Tibial nerve (tissue), 4 donors: ENCODE results near the gene AMOTL2.

Experiments used
- CTCF ChIP-seq, 5 experiments: fragments of 200-600 bp in 3 of 5; fragments of 450-650 bp in 2 of 5; sonication (generic) in 3 of 5; IDR thresholded peaks; one replicate each; pipeline ENCODE4 v1.5.1; 2016 to 2019; ENCODE audit warnings: antibody characterized with exemption in 5 of 5, mild to moderate bottlenecking in 3 of 5, moderate library complexity in 2 of 5
- EP300 ChIP-seq, 2 donors: sonication (generic); formaldehyde crosslinking; IDR thresholded peaks; one replicate each; pipeline ENCODE4 v1.6.1; 2017; ENCODE audit warnings: antibody characterized with exemption in 2 of 2, mild to moderate bottlenecking in 1 of 2
- POLR2A ChIP-seq, 2 donors: fragments of 450-650 bp; IDR thresholded peaks; one replicate each; pipeline ENCODE4 v1.6.1; 2017; ENCODE audit warnings: antibody characterized with exemption in 2 of 2, mild to moderate bottlenecking in 2 of 2, moderate library complexity in 2 of 2

GRCh38 chr3:134375582-134376384 is 1.5 kb upstream of the AMOTL2 start:
- no peak for TF ChIP-seq CTCF (IDR thresholded peaks at IDR 0.05)
- TF ChIP-seq POLR2A (IDR thresholded peaks at IDR 0.05): no peak
- no peak for TF ChIP-seq EP300 (IDR thresholded peaks at IDR 0.05)
